ENCODE results near the gene AKR1B15. TPM values are rescaled to one million over a fixed set of nuclear protein-coding genes. Genes with fewer than 3 reads are reported as not detected.

Gene AKR1B15
- total RNA-seq = 0.22 TPM in 1 of 2 replicates, not detected in the other

DNA sequence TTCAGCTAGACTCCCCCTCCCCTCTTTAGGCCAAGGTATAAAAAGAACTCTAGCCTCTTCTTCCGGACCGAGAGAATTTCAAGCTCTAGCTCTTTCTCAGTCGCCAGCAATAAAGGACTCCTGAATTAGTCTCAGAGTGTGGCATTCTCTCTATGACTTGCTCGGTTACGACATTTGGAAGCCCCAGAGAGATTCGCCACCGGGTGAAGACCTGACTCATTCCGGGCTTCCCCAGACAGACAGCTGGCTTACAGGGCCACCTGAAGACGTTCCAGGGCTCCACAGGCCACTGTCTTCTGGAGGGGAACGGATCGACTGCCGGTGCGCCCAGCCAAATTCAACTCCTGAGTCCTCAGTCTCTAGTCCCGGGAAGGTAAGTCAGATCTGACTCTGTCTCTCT, at the start of gene AKR1B15:
AKR1B15 (plus strand) TSS at position 234 of the 400 bp plus-strand sequence. CDS start 15,510 bp downstream, outside the sequence.

Other genes starting within 250 kb of the AKR1B15 start
- 10.1 and 24.9 TPM in 2 replicates for gene SLC35B4, start 232.2 kb upstream of the AKR1B15 start, total RNA-seq
- gene AKR1B1, start 90.0 kb upstream of the AKR1B15 start, total RNA-seq = 147 and 607 TPM in 2 replicates
- gene AKR1B10, start 21.5 kb upstream of the AKR1B15 start, total RNA-seq = 0.14 and 0.66 TPM in 2 replicates
- 28.2 and 68.1 TPM in 2 replicates for gene BPGM, start 97.7 kb downstream of the AKR1B15 start, total RNA-seq
- 463 and 559 TPM in 2 replicates for gene CALD1, start 230.5 kb downstream of the AKR1B15 start, total RNA-seq